ENCODE results near the gene GPR89A. TPM values are rescaled to one million over a fixed set of nuclear protein-coding genes. Genes with fewer than 3 reads are reported as not detected.
"Not testable (repeated sequence)": the region's sequence is repeated elsewhere in the genome, so short reads cannot be mapped to it uniquely, and the experiment has no call there.

Gene GPR89A
- 46.9 and 72.7 TPM in 2 replicates for total RNA-seq (ENCODE audit: low replicate concordance)

DNA sequence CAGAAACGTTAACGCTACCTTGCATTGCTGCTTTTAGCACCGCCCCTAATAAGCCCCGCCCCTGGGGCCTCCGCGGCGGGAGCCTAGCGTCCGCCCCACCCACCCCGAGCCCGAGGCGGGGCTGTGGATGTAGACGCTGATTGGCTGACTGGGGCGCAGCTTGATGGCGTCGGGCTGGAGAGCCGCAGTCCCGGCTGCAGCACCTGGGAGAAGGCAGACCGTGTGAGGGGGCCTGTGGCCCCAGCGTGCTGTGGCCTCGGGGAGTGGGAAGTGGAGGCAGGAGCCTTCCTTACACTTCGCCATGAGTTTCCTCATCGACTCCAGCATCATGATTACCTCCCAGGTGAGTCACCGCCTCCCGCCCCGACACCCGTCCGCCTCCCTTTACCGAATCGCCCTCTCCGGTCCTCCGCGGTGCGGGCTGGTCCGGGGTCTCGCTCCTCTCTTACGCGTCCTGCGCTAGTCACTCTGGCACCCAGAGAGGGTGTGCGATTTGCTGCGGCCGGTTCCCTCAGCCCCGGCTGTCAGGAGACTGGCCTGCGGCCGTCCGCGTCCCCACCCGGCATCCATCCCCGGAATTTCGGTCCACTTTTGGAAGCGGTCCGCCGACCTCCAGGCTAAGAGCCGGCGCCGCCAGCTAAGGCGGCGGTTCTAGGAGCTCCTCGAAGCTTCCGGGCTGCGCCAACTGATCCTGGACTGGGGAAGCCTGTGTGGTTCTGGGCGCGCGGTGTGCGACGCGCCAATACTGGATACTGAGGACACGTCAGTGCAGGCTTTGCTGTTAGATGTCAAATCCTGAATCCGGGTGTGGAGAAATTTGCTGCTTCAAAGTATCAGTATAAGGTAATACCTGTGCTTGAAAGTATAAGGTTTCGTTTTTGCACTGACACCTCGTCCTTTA lies at the start of gene GPR89A:
TSS of gene GPR89A (plus strand) at position 156 of the 901 bp plus-strand sequence. CDS start at position 302, 146 bp downstream.
- H3K4me1 ChIP-seq; H3K36me3 ChIP-seq; H4K20me1 ChIP-seq (ENCODE audit: low read depth); H3K36me3 Mint-ChIP-seq; H3K9me3 ChIP-seq (ENCODE audit: low read depth); H3K4me1 Mint-ChIP-seq; H3K27me3 ChIP-seq; H3F3A ChIP-seq (ENCODE audit: low read depth); H3K9me3 Mint-ChIP-seq; H3K27me3 Mint-ChIP-seq (ENCODE audit: insufficient read depth, low read depth); H3K27ac Mint-ChIP-seq: not testable (repeated sequence)
- peak within 1 kb of the TSS; percentile 88 for H3K9ac ChIP-seq
- peaks cover 20% of the 10 kb centered on the region for H3K79me2 ChIP-seq (ENCODE audit: low read depth)
- peak within 1 kb of the TSS; percentile 88 for H3K27ac ChIP-seq
- peak within 1 kb of the TSS; percentile 77 for H3K4me2 ChIP-seq
- H3K4me3 ChIP-seq = peak within 1 kb of the TSS; percentile 98
- H2AFZ ChIP-seq (replicated peaks) = peak within 1 kb of the TSS; percentile 94
- peak within 1 kb of the TSS; percentile 90 for H3K4me3 Mint-ChIP-seq
- peak; percentile 96 for DNase-seq (ENCODE audit: low spot score)

DNA sequence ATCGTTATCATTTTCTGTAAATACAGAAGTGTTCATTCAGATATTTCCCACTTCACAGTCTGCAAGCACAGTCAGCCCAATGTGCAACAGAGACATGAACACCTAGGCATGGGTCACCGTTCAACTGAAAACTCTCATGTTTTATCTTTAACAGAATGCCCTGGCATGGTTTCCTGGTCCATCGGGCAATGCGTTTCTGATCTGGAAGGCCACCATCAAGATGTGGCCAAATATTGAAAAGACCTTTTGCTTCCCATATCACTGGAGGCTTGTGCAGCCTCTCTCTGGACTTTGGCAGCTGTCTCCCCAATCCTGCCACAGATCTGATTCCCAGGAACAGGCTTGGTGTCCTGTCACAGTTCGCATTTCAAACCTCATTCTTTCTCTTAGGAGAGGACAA lies 21.0 kb upstream of the GPR89A start:
- H3K4me3 Mint-ChIP-seq; H3K9me3 ChIP-seq (ENCODE audit: low read depth); H3K4me1 ChIP-seq; DNase-seq (ENCODE audit: low spot score); H3K4me2 ChIP-seq; H3K27ac ChIP-seq; H3K4me3 ChIP-seq; H3K9me3 Mint-ChIP-seq; H3K79me2 ChIP-seq (ENCODE audit: low read depth); H3K27me3 ChIP-seq; H3K9ac ChIP-seq; H4K20me1 ChIP-seq (ENCODE audit: low read depth); H3F3A ChIP-seq (ENCODE audit: low read depth); H3K27ac Mint-ChIP-seq; H3K36me3 ChIP-seq; H3K4me1 Mint-ChIP-seq; H3K36me3 Mint-ChIP-seq; H2AFZ ChIP-seq (replicated peaks); H3K27me3 Mint-ChIP-seq (ENCODE audit: insufficient read depth, low read depth): not testable (repeated sequence)

GRCh38 chr1:145590806-145591205 lies 17.0 kb upstream of the GPR89A start:
- TF ChIP-seq CTCF (IDR thresholded peaks at IDR 0.05) = peak; percentile 52
- not testable (repeated sequence) for H3K27me3 ChIP-seq; H3K36me3 Mint-ChIP-seq; H3K36me3 ChIP-seq; H3K4me3 Mint-ChIP-seq; H3K4me3 ChIP-seq; H3F3A ChIP-seq (ENCODE audit: low read depth); DNase-seq (ENCODE audit: low spot score); H3K27ac ChIP-seq; H3K9me3 ChIP-seq (ENCODE audit: low read depth); H3K9ac ChIP-seq; H3K4me1 Mint-ChIP-seq; H3K9me3 Mint-ChIP-seq; H2AFZ ChIP-seq (replicated peaks); H3K79me2 ChIP-seq (ENCODE audit: low read depth); H3K27ac Mint-ChIP-seq; H3K4me2 ChIP-seq; H4K20me1 ChIP-seq (ENCODE audit: low read depth); H3K4me1 ChIP-seq; H3K27me3 Mint-ChIP-seq (ENCODE audit: insufficient read depth, low read depth)

- not testable (repeated sequence) for H3K36me3 ChIP-seq; H3K4me2 ChIP-seq; H3K79me2 ChIP-seq (ENCODE audit: low read depth); H3K27ac ChIP-seq; H3K27me3 ChIP-seq; H4K20me1 ChIP-seq (ENCODE audit: low read depth); H3K9me3 ChIP-seq (ENCODE audit: low read depth); H3K4me1 Mint-ChIP-seq; H3K4me3 ChIP-seq; H3K9ac ChIP-seq; H3K4me1 ChIP-seq; H2AFZ ChIP-seq (replicated peaks); H3K36me3 Mint-ChIP-seq; H3K4me3 Mint-ChIP-seq; DNase-seq (ENCODE audit: low spot score); H3K9me3 Mint-ChIP-seq; H3K27ac Mint-ChIP-seq; H3F3A ChIP-seq (ENCODE audit: low read depth); H3K27me3 Mint-ChIP-seq (ENCODE audit: insufficient read depth, low read depth)
These were observed 15.4 kb upstream of the GPR89A start for GRCh38 chr1:145592347-145592746.

- H2AFZ ChIP-seq (replicated peaks); H3K4me3 ChIP-seq; H3K4me1 Mint-ChIP-seq; H3K4me1 ChIP-seq; DNase-seq (ENCODE audit: low spot score); H3F3A ChIP-seq (ENCODE audit: low read depth); H3K9me3 ChIP-seq (ENCODE audit: low read depth); H3K27ac Mint-ChIP-seq; H3K27me3 ChIP-seq; H3K79me2 ChIP-seq (ENCODE audit: low read depth); H3K36me3 Mint-ChIP-seq; H3K9ac ChIP-seq; H3K9me3 Mint-ChIP-seq; H3K4me3 Mint-ChIP-seq; H3K4me2 ChIP-seq; H4K20me1 ChIP-seq (ENCODE audit: low read depth); H3K27ac ChIP-seq; H3K36me3 ChIP-seq; H3K27me3 Mint-ChIP-seq (ENCODE audit: insufficient read depth, low read depth): not testable (repeated sequence)
These were observed 12.4 kb upstream of the GPR89A start for GRCh38 chr1:145595421-145595820.

- DNase-seq (ENCODE audit: low spot score); H3F3A ChIP-seq (ENCODE audit: low read depth); H3K4me2 ChIP-seq; H3K27ac ChIP-seq; H3K4me3 Mint-ChIP-seq; H3K27me3 Mint-ChIP-seq (ENCODE audit: insufficient read depth, low read depth); H3K9me3 ChIP-seq (ENCODE audit: low read depth); H4K20me1 ChIP-seq (ENCODE audit: low read depth); H3K4me1 Mint-ChIP-seq; H3K79me2 ChIP-seq (ENCODE audit: low read depth); H3K36me3 Mint-ChIP-seq; H3K27ac Mint-ChIP-seq; H3K9ac ChIP-seq; H3K27me3 ChIP-seq; H3K4me1 ChIP-seq; H3K36me3 ChIP-seq; H2AFZ ChIP-seq (replicated peaks); H3K9me3 Mint-ChIP-seq; H3K4me3 ChIP-seq: not testable (repeated sequence)
These were observed 11.6 kb upstream of the GPR89A start for GRCh38 chr1:145596236-145596635.

DNA sequence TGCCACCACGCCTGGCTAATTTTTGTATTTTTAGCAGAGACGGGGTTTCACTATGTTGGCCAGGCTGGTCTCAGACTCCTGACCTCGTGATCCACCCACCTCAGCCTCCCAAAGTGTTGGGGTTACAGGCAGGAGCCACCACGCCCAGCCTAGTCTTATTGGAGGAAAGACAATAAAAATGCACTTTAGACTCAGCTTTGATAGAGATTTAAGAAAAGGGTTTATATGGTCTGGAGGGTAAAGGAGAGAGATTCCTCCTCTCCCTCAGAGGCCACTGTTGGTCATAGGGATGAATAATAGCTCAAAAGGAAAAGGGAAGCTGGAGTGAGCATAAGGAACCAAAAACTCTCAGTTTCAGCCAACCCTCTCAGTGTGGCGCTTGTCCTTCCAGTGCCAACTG lies 8.4 kb upstream of the GPR89A start:
- not testable (repeated sequence) for DNase-seq (ENCODE audit: low spot score); H3K9ac ChIP-seq; H3K79me2 ChIP-seq (ENCODE audit: low read depth); H3K36me3 ChIP-seq; H3K4me3 Mint-ChIP-seq; H3K9me3 Mint-ChIP-seq; H3K27me3 ChIP-seq; H3F3A ChIP-seq (ENCODE audit: low read depth); H3K9me3 ChIP-seq (ENCODE audit: low read depth); H3K4me3 ChIP-seq; H3K27me3 Mint-ChIP-seq (ENCODE audit: insufficient read depth, low read depth); H4K20me1 ChIP-seq (ENCODE audit: low read depth); H3K27ac ChIP-seq; H3K36me3 Mint-ChIP-seq; H3K4me1 Mint-ChIP-seq; H3K27ac Mint-ChIP-seq; H3K4me1 ChIP-seq; H3K4me2 ChIP-seq
- peak overlapping the region; percentile 34 for H2AFZ ChIP-seq (replicated peaks)
